Suprapubic skin (tissue), 4 donors: ENCODE results near the gene CLNK. TPM values are rescaled to one million over a fixed set of nuclear protein-coding genes. Genes with fewer than 3 reads are reported as not detected.
A peak's percentile ranks its signal among the peaks of the same experiment; 100 is the strongest.

Experiments used
- DNase-seq, 2 donors: peaks; one replicate each; pipeline ENCODE4 v3.0.0-alpha.2; 2019; ENCODE audit warnings: low spot score in 2 of 2
- H3K27ac ChIP-seq: fragments of 200-600 bp; sonication (generic); one replicate; pipeline ENCODE4 v1.5.1; 2019
- H3K27me3 ChIP-seq: fragments of 200-600 bp; sonication (generic); one replicate; pipeline ENCODE4 v1.5.1; 2019
- H3K36me3 ChIP-seq: fragments of 200-600 bp; sonication (generic); one replicate; pipeline ENCODE4 v1.5.1; 2019
- H3K4me1 ChIP-seq: fragments of 200-600 bp; sonication (generic); one replicate; pipeline ENCODE4 v1.5.1; 2019
- H3K4me3 ChIP-seq: fragments of 200-600 bp; sonication (generic); one replicate; pipeline ENCODE4 v1.5.1; 2019; ENCODE audit warnings: mild to moderate bottlenecking
- H3K9me3 ChIP-seq: fragments of 200-600 bp; sonication (generic); one replicate; pipeline ENCODE4 v1.5.1; 2019
- CTCF ChIP-seq, 2 donors: fragments of 200-600 bp in 1 of 2; fragments of 450-650 bp in 1 of 2; sonication (generic) in 1 of 2; IDR thresholded peaks; one replicate each; pipeline ENCODE4 v1.5.1; 2016 to 2019; ENCODE audit warnings: antibody characterized with exemption in 2 of 2, mild to moderate bottlenecking in 1 of 2, moderate library complexity in 1 of 2
- EP300 ChIP-seq: sonication (generic); formaldehyde crosslinking; IDR thresholded peaks from one replicate; pipeline ENCODE4 v1.6.1; 2017; ENCODE audit warnings: antibody characterized with exemption
- POLR2A ChIP-seq, 2 donors: fragments of 450-650 bp; IDR thresholded peaks; one replicate each; pipeline ENCODE4 v1.6.1; 2017; ENCODE audit warnings: antibody characterized with exemption in 2 of 2, mild to moderate bottlenecking in 2 of 2, moderate library complexity in 2 of 2
- POLR2AphosphoS5 ChIP-seq, 3 donors: sonication (generic); formaldehyde crosslinking; IDR thresholded peaks; one replicate each; pipeline ENCODE4 v1.6.1; 2017; ENCODE audit warnings: antibody characterized with exemption in 3 of 3
- WGBS: methylation state at CpG from one replicate; pipeline ENCODE4 v1.1.5; 2018; 5-methylcytosine and 5-hydroxymethylcytosine counted together
- total RNA-seq, 4 donors: library from RNA; depleted of rRNA; stranded (reverse); fragments of >200 nt; gene quantifications; one replicate each; pipeline ENCODE4 v1.1.0, GENCODE V29; 2016

Gene CLNK
- total RNA-seq, 4 donors from 2014 or later, result 0.11 to 0.64 (median 0.52) TPM; not detected in 1

- no peak for DNase-seq
- 15% methylated on average over 36 of the region's 72 CpGs for WGBS
- no peak overlapping the region for H3K27ac ChIP-seq
These were observed 223.3 kb downstream of the CLNK start for GRCh38 chr4:10461091-10461849.

GRCh38 chr4:10460313-10461047 is 224.1 kb downstream of the CLNK start:
- Histone ChIP-seq H3K36me3 (no peaks in the 10 kb centered on the region), H3K4me3 (no peak overlapping the region), H3K27me3 (peaks cover 29% of the 10 kb centered on the region), H3K4me1 (peaks cover 26% of the 10 kb centered on the region), H3K27ac (no peak overlapping the region), H3K9me3 (no peaks in the 10 kb centered on the region)
- no peak for TF ChIP-seq CTCF (IDR thresholded peaks at IDR 0.05)
- no peak for TF ChIP-seq POLR2A (IDR thresholded peaks at IDR 0.05)
- no peak for TF ChIP-seq POLR2AphosphoS5 (IDR thresholded peaks at IDR 0.05)
- no peak for TF ChIP-seq EP300
- no peak for DNase-seq
- WGBS, result 83% methylated on average over 11 of the region's 11 CpGs

More at GRCh38 chr4:10461091-10461849, 223.3 kb downstream of the CLNK start:
- H3K36me3 ChIP-seq, result no peaks in the 10 kb centered on the region
- TF ChIP-seq CTCF (IDR thresholded peaks at IDR 0.05) (peak; percentile 62 to 100), POLR2A (IDR thresholded peaks at IDR 0.05) (no peak), EP300 (no peak)
- peaks cover 34% of the 10 kb centered on the region for H3K27me3 ChIP-seq
- no peaks in the 10 kb centered on the region for H3K9me3 ChIP-seq
- peak overlapping the region; percentile 44 for H3K4me3 ChIP-seq
- H3K4me1 ChIP-seq, result peaks cover 25% of the 10 kb centered on the region

- H3K9me3 ChIP-seq, result no peaks in the 10 kb centered on the region
- H3K4me1 ChIP-seq, result peaks cover 26% of the 10 kb centered on the region
- TF ChIP-seq POLR2A (IDR thresholded peaks at IDR 0.05), result no peak
- no peak for TF ChIP-seq POLR2AphosphoS5 (IDR thresholded peaks at IDR 0.05)
- TF ChIP-seq CTCF (IDR thresholded peaks at IDR 0.05), result no peak
- no peak for TF ChIP-seq EP300
- H3K27ac ChIP-seq, result no peak overlapping the region
- peaks cover 28% of the 10 kb centered on the region for H3K27me3 ChIP-seq
- H3K36me3 ChIP-seq, result peaks cover 2% of the 10 kb centered on the region
- H3K4me3 ChIP-seq, result no peak overlapping the region
- no peak for DNase-seq
- WGBS, result 93% methylated on average over 8 of the region's 8 CpGs
These were observed 225.3 kb downstream of the CLNK start for GRCh38 chr4:10459305-10459704.

- Histone ChIP-seq H3K27ac (no peak overlapping the region), H3K4me3 (peak overlapping the region; percentile 59), H3K36me3 (peaks cover 6% of the 10 kb centered on the region), H3K4me1 (peaks cover 26% of the 10 kb centered on the region), H3K9me3 (no peaks in the 10 kb centered on the region), H3K27me3 (peaks cover 24% of the 10 kb centered on the region)
- DNase-seq, result no peak
- WGBS, result 50% methylated on average over 11 of the region's 13 CpGs
- TF ChIP-seq EP300 (no peak), CTCF (IDR thresholded peaks at IDR 0.05) (no peak), POLR2A (IDR thresholded peaks at IDR 0.05) (no peak), POLR2AphosphoS5 (IDR thresholded peaks at IDR 0.05) (no peak)
These were observed 226.4 kb downstream of the CLNK start for GRCh38 chr4:10458177-10458576.

- Histone ChIP-seq H3K27ac (peak within 1 kb of the TSS; percentile 45), H3K27me3 (peaks cover 20% of the 10 kb centered on the region), H3K9me3 (no peaks in the 10 kb centered on the region), H3K4me3 (peak within 1 kb of the TSS; percentile 59), H3K36me3 (peaks cover 12% of the 10 kb centered on the region), H3K4me1 (peaks cover 26% of the 10 kb centered on the region)
- WGBS, result 5% methylated on average over 16 of the region's 60 CpGs
- TF ChIP-seq POLR2A (IDR thresholded peaks at IDR 0.05) (no peak), EP300 (no peak), POLR2AphosphoS5 (IDR thresholded peaks at IDR 0.05) (no peak), CTCF (IDR thresholded peaks at IDR 0.05) (no peak)
- DNase-seq, result peak; percentile 70 to 80
These were observed 227.2 kb downstream of the CLNK start, which contains the start of gene ZNF518B for GRCh38 chr4:10457255-10457801. Gene ZNF518B, minus strand, starts transcription at chr4:10457426. Its CDS starts 11,098 bp downstream, at chr4:10446328.
